MM.1S (cell line): ENCODE measurements around the gene EPB41.
"Not testable (repeated sequence)": the region's sequence is repeated elsewhere in the genome, so short reads cannot be mapped to it uniquely, and the experiment has no call there.

ENCODE experiments used
- DNase-seq: peaks from one replicate; pipeline ENCODE4 v3.0.0-alpha.2; 2015
- H2AFZ ChIP-seq: fragments of 300-600 bp; sonication (generic); 2 replicates; pipeline ENCODE4 v1.6.0; 2016; ENCODE audit warnings: antibody characterized with exemption, low read length
- H3F3A ChIP-seq: fragments of 300-600 bp; sonication (generic); 2 replicates; pipeline ENCODE4 v1.6.1; 2016; ENCODE audit warnings: mild to moderate bottlenecking, antibody characterized with exemption, low read length, moderate library complexity, mixed read lengths; ENCODE audit not compliant: insufficient read depth
- H3K27ac ChIP-seq: fragments of 300-600 bp; sonication (generic); 2 replicates; pipeline ENCODE4 v1.5.1; 2016; ENCODE audit warnings: mild to moderate bottlenecking, low read length
- H3K27me3 ChIP-seq: fragments of 300-600 bp; sonication (generic); replicated peaks from 2 replicates; pipeline ENCODE4 v1.6.0; 2016; ENCODE audit warnings: low read length; ENCODE audit not compliant: insufficient read depth
- H3K36me3 ChIP-seq: fragments of 300-600 bp; sonication (generic); replicated peaks from 2 replicates; pipeline ENCODE4 v1.6.1; 2016; ENCODE audit warnings: mild to moderate bottlenecking, low read length, mixed read lengths; ENCODE audit not compliant: insufficient read depth
- H3K4me1 ChIP-seq: fragments of 300-600 bp; sonication (generic); 2 replicates; pipeline ENCODE4 v1.6.1; 2016; ENCODE audit warnings: low read length, mixed read lengths
- H3K4me2 ChIP-seq: fragments of 300-600 bp; sonication (generic); 2 replicates; pipeline ENCODE4 v1.6.0; 2016; ENCODE audit warnings: low read depth, low read length
- H3K4me3 ChIP-seq: fragments of 300-600 bp; sonication (generic); 2 replicates; pipeline ENCODE4 v1.5.1; 2016; ENCODE audit warnings: low read length, mixed read lengths
- H3K79me2 ChIP-seq: fragments of 300-600 bp; sonication (generic); 2 replicates; pipeline ENCODE4 v1.6.1; 2016; ENCODE audit warnings: mixed run types, low read length, mixed read lengths
- H3K9ac ChIP-seq: fragments of 300-600 bp; sonication (generic); 2 replicates; pipeline ENCODE4 v1.6.1; 2016; ENCODE audit warnings: low read length, mixed read lengths
- H3K9me2 ChIP-seq: fragments of 300-600 bp; sonication (generic); replicated peaks from 2 replicates; pipeline ENCODE4 v1.6.1; 2016; ENCODE audit warnings: mild to moderate bottlenecking, low read length, mixed read lengths; ENCODE audit not compliant: insufficient read depth
- H3K9me3 ChIP-seq: fragments of 300-600 bp; sonication (generic); replicated peaks from 2 replicates; pipeline ENCODE4 v1.6.1; 2016; ENCODE audit warnings: mild to moderate bottlenecking, low read length, mixed read lengths; ENCODE audit not compliant: insufficient read depth
- H4K20me1 ChIP-seq: fragments of 300-600 bp; sonication (generic); 2 replicates; pipeline ENCODE4 v1.6.1; 2016; ENCODE audit warnings: mild to moderate bottlenecking, low read length, moderate library complexity, mixed read lengths; ENCODE audit not compliant: insufficient read depth
- CTCF ChIP-seq: fragments of 300-600 bp; sonication (generic); IDR thresholded peaks from 2 replicates; pipeline ENCODE4 v1.5.1; 2016; ENCODE audit warnings: antibody characterized with exemption, low read length, mixed read lengths
- EZH2 ChIP-seq: fragments of 300-600 bp; sonication (generic); optimal IDR thresholded peaks from 2 replicates; pipeline ENCODE3; 2017; ENCODE audit warnings: low read depth, mild to moderate bottlenecking, antibody characterized with exemption, low read length, mixed read lengths
- EZH2phosphoT487 ChIP-seq: fragments of 300-600 bp; sonication (generic); IDR thresholded peaks from 2 replicates; pipeline ENCODE4 v1.6.1; 2018; ENCODE audit warnings: antibody characterized with exemption, low read length

Gene EPB41

DNA sequence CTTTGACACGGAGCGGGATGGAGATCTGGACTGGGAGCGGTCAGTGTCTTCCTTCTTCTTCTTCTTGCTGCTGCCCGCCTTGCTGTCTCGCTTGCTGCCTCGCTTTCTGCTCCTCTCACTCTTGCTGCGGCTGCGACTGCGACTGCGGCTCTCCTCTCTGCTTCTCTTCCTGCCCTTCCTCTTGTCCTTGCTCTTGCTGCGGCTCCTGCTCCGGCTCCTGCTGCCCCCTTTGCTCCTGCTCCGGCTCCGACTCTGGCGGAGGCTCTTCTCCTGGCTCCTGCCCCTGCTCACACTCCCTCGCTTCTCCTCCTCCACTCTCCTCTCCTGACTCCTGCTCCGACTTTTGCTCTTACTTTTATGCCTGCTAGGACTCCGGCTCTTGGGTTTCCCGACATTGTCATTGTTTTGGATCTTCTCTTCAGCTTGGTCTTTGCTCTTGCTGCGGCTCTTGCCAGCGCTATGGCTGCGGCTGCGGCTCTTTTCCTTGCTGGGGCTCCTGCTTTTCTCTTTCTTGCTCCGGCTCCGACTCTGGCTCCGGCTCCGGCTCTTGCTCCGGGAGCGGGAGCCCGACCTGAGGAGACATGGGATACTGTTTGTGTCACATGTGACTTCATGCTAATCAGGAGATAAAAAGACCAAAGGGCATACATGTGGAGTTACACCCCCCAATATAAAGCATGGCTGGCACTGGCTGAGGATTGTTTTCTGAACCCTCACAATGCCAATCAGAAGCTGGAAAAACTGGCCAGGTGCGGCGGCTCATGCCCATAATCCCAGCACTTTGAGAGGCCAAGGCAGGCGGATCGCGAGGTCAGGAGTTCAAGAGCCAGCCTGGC is 234.5 kb downstream of the EPB41 start:
- Histone ChIP-seq H3K9me2 (no peaks in the 10 kb centered on the region), H3K27ac (no peak overlapping the region), H3K27me3 (no peaks in the 10 kb centered on the region), H3K79me2 (peaks cover 20% of the 10 kb centered on the region), H3K4me1 (no peaks in the 10 kb centered on the region), H4K20me1 (peaks cover 11% of the 10 kb centered on the region; the same call in 1 of the 2 replicates), H3K9me3 (no peaks in the 10 kb centered on the region), H3K9ac (no peak overlapping the region), H3K4me3 (no peak overlapping the region), H3F3A (0 out of 2 replicates have a peak, but pooled peaks cover 3% of the 10 kb centered on the region), H2AFZ (no peak overlapping the region), H3K4me2 (no peak overlapping the region), H3K36me3 (peaks cover 34% of the 10 kb centered on the region)
- no peak for TF ChIP-seq CTCF
- TF ChIP-seq EZH2phosphoT487: no peak
- no peak for TF ChIP-seq EZH2
- no peak for DNase-seq

- not testable (repeated sequence) for H3K9me2 ChIP-seq, H3F3A ChIP-seq, H3K27ac ChIP-seq, H3K4me1 ChIP-seq, H3K4me2 ChIP-seq, H3K9ac ChIP-seq, H2AFZ ChIP-seq, H3K9me3 ChIP-seq, DNase-seq, H3K4me3 ChIP-seq, H3K27me3 ChIP-seq
- H3K36me3 ChIP-seq: peaks cover 42% of the 10 kb centered on the region
- peaks cover 11% of the 10 kb centered on the region; the same call in 1 of the 2 replicates for H4K20me1 ChIP-seq
- peaks cover 34% of the 10 kb centered on the region for H3K79me2 ChIP-seq
These were observed 236.0 kb downstream of the EPB41 start for GRCh38 chr1:29150346-29150745.

DNA sequence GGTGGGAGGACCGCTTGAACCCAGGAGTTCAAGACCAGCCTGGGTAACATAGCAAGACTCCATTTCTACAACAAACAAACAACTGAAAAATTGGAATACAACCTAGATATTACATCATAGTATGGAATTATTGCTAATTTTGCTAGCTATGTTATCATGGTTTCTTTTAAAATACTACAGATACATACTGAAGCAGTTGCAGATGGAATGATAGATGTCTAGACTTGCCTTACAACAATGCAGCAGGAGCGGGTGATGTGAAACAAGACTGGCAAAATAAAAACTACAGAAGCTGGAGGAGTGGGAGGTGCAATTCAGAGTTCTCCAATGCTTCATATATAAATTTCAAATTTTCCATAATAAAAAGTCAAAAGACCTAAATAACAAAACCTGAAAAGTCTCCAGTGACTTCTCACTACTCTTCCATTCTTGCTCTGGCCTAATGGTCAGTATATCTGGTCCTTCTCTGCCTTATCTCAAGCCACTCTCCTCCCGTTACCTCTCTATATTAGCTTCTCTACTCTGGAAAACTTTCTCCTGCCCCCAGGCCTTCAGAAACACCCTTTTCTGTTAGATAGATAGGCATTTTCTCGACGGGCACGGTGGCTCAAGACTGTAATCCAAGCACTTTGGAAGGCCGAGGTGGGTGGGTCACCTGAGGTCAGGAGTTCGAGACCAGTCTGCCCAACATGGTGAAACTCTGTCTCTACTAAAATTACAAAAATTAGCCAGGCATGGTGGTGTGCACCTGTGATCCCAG is 237.9 kb downstream of the EPB41 start:
- Histone ChIP-seq H2AFZ (no peak overlapping the region), H4K20me1 (peaks cover 11% of the 10 kb centered on the region; the same call in 1 of the 2 replicates), H3F3A (0 out of 2 replicates have a peak, but pooled peaks cover 3% of the 10 kb centered on the region), H3K27ac (no peak overlapping the region), H3K79me2 (peaks cover 53% of the 10 kb centered on the region), H3K4me2 (no peak overlapping the region), H3K9ac (no peak overlapping the region), H3K9me2 (no peaks in the 10 kb centered on the region), H3K4me1 (no peaks in the 10 kb centered on the region), H3K9me3 (no peaks in the 10 kb centered on the region), H3K27me3 (no peaks in the 10 kb centered on the region), H3K36me3 (peaks cover 48% of the 10 kb centered on the region), H3K4me3 (no peak overlapping the region)
- DNase-seq: no peak
- TF ChIP-seq EZH2 (no peak), CTCF (no peak), EZH2phosphoT487 (no peak)
